NCI-H1105 treated with DMSO at 0.1 percent for 48 hours (cell line): ENCODE measurements around the gene FAM193B.
"Not testable (repeated sequence)": the region's sequence is repeated elsewhere in the genome, so short reads cannot be mapped to it uniquely, and the experiment has no call there.

Experiments used
- DNase-seq: peaks from one replicate; lab custom pipeline; 2025; lab: John Stamatoyannopoulos, UW

The FAM193B gene

GRCh38 chr5:177576169-177576568 lies 21.8 kb upstream of the FAM193B start:
- no peak for DNase-seq

DNA sequence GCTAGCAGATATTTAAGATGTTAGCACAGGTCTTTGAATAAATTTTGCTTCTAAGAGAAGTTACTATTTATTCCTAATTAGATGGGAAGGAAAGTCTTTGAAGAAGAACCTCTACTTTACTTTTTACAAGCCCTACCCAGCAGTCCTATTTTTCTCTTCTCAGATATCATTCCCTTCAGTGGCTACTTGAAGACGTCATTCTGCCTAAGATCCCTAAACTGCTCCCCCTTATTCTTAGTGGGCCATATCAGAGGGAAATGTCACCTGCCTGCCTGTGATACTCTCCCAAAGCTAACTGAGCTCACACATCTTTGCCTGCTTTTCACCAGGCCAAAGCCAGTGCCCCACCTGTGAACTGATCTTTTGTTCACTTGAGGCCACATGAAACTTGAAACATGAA lies 21.1 kb upstream of the FAM193B start:
- DNase-seq: no peak

GRCh38 chr5:177569894-177570293 lies 15.5 kb upstream of the FAM193B start:
- no peak for DNase-seq

GRCh38 chr5:177568326-177568725 lies 14.0 kb upstream of the FAM193B start:
- DNase-seq: no peak

DNA sequence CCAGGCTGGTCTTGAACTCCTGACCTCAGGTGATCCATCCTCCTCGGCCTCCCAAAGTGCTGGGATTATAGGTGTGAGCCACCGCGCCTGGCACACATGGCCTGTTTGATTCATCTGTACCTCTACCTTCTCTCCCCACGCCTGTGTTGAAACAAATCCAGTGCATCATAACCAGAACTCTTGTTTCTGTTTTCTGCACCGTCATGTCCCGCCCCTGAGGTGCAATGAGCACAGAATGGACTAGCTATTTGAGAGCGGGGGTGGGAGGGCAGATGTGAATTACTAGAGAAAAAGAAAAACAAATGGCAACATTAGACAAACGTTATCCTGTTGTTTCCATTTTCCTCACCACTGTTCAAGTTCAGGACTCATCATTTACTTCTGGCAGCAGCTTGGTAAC lies 10.7 kb upstream of the FAM193B start:
- no peak for DNase-seq

- not testable (repeated sequence) for DNase-seq
These were observed 5.1 kb upstream of the FAM193B start for GRCh38 chr5:177559446-177559941.

GRCh38 chr5:177557796-177558195 lies 3.4 kb upstream of the FAM193B start:
- DNase-seq: no peak

- no peak for DNase-seq
These were observed 2.8 kb upstream of the FAM193B start for GRCh38 chr5:177557041-177557647.

GRCh38 chr5:177555665-177556064 lies 1.3 kb upstream of the FAM193B start:
- DNase-seq: no peak

DNA sequence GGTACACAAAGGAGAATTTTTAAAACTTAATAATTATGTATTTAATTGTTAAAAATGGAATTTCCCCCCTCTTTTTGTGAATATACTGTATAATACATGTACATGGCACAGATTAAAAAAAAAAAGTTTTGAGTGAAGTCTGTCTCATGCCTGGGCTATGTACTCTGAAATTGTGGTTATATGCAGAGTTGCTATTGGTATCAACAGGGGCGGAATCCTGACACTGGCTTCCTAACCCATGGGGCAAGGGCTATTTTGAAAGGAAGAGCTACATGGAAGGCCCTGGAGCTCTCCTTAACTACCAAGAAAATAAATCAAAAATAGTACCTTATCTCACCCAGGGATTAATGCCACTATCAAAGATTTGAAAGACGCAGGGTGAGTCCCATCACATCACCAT lies 865 bp upstream of the FAM193B start:
- DNase-seq: no peak

- DNase-seq: peak; percentile 11
These were observed 513 bp downstream of the FAM193B start for GRCh38 chr5:177553671-177554429.

GRCh38 chr5:177552839-177553455 lies 1.4 kb downstream of the FAM193B start:
- no peak for DNase-seq

DNA sequence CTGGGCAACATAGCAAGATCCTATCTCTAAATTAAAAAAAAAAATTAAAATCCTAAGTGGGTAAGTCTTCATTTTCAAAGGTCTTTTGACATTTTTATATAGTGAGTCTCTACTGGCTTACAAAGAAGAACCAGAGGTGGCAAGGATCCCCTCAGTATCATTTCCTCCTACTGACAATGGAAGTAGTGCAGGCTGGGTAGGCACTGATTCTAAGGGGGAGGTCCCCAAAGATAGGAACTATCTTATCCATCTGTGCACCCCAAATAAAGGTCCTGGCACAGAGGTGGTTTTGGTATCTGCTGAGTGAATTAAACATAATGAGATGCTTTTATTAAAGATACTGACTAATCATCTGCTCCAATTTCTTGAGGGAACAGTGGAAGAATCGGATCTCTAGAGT lies 4.2 kb downstream of the FAM193B start:
- DNase-seq: no peak

DNA sequence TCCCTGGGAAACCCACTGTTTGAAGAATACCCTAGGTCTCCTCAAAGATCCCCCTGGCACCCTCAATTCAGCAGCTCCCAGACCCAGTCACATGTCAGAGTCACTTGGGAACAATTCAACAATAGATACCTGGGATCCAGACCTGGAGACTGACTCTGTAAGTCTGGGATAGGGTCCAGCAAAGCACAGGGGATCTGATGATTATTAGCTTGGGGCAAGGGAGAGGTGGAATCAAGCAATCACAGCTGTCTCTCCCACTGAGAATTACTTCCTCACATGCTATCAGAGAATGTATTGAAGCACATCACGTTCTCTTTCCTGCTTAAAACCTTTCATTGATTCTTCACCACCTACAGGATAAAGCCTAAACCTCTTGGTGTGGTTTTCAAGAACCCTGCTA lies 5.9 kb downstream of the FAM193B start:
- no peak for DNase-seq

GRCh38 chr5:177547736-177548135 lies 6.6 kb downstream of the FAM193B start:
- DNase-seq: no peak

DNA sequence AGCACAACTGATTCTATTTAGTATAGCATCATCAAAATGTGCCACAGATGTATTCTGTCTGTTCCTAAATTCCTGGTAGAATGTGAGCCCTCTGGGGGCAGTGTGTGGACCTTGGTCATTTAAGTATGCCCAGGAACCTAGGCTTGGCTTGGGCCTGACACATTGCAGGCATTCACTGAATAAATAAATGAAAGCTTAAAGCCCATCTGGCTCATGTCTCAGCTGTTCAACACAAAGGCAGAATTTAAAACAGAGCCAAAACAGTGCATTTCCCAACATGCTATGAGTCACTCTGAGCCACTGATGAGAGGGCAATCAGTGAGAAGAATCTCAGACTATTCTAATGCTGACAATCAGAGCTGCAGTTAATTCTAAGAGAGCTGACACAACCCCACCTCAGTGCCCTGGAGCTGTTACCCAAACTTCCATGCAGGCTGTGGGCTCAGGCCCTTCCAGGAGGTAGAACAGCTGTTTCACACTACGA lies 8.1 kb downstream of the FAM193B start:
- no peak for DNase-seq

GRCh38 chr5:177545487-177546257 lies 8.7 kb downstream of the FAM193B start:
- DNase-seq: no peak

DNA sequence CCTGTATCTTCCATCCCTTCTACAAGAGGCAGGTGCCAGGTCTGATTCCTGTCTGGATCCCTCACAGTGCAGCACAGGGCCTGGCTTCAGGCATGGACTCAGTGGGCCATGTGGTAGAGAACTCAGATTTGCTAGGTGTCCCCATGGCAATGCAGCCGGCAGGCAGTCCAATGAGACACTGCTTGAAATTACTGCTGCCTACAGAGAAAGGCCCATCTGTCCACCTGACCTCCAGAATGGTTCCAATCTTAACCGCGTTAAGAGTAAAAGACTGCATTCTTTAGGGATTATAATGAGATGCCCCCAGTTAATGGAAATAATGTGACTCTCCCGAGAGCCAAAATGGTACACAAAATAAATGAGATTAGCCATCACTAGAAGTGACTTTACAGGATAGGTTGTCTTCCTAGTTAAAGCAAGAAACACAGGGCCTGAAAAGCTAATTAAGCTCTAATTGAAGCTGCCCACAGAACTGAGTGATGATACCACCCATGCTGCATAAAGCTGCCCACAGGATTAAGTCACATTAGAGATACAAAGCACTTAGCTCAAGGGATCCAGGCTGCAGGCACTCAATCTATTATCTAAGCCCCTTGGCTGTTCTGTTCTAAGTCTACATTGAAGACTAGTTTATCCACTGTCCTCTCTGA lies 11.4 kb downstream of the FAM193B start:
- DNase-seq: no peak

GRCh38 chr5:177540438-177540837 lies 13.9 kb downstream of the FAM193B start:
- no peak for DNase-seq

DNA sequence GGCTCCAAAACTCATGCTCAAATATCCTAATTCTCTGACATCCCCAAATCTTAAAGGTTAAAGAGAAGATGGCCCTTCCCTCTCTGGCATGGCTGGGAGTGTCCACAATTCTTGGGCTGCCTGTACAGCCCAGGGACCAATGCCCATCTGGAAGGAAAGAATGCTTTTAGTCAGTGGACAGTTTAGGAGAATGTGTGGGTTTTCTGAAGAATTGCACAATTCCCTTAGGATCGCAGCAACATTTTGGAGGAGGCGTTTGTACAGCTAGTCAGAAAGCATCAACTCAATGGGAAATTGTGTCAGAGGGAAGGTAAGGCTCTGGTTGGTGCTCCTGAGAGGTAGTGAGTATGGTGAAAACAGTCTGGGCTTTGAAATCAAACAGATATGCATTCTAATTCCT lies 15.0 kb downstream of the FAM193B start:
- DNase-seq: no peak

DNA sequence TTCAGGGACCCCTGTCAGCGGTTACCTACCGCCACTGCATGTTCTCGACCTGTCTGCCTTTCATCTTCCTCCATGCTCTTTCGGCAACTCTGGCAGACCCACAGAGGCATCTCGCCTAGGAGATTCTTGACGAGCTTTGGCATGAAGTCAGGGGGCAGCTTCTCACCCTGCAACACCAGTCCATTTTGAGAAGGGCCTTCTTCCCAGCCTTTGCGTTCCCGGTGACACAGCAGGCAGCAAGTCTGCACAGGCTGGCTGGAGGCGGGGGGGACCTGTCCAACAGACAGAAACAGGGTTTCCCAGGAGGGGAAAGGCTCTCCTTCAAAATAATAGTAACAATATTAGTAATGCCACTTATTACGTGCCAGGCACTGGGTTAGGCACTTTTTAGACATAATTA lies 15.5 kb downstream of the FAM193B start:
- no peak for DNase-seq
